Activated CD8-positive, alpha-beta T cell treated with anti-CD3 and anti-CD28 coated beads for 36 hours (primary cell): ENCODE data around the gene FILIP1. TPM values are rescaled to one million over a fixed set of nuclear protein-coding genes. Genes with fewer than 3 reads are reported as not detected.

ENCODE experiments used
- ATAC-seq: fragments of 200-7000 bp; cut with Tn5 transposase; one replicate; pipeline ENCODE4 v1.10.0; 2021; ENCODE audit warnings: mild to moderate bottlenecking, moderate library complexity
- CTCF ChIA-PET: fragments of 350-600 bp; sonication (Branson Sonifier 250); formaldehyde crosslinking; loops from one replicate; lab custom pipeline; 2021; ENCODE audit warnings: antibody characterized with exemption; lab: Charles Lee
- POLR2A ChIA-PET: fragments of 350-600 bp; sonication (Branson Sonifier 250); formaldehyde crosslinking; loops from one replicate; lab custom pipeline; 2021; ENCODE audit warnings: antibody characterized with exemption; lab: Charles Lee
- DNase-seq: peaks from one replicate; pipeline ENCODE4 v3.0.0-alpha.2; 2020
- H3K27ac Mint-ChIP-seq: one replicate; pipeline ENCODE4 v1.8.0; 2021; ENCODE audit warnings: mild to moderate bottlenecking, mixed read lengths
- H3K27me3 Mint-ChIP-seq: one replicate; pipeline ENCODE4 v1.8.0; 2021; ENCODE audit warnings: mixed read lengths
- H3K36me3 Mint-ChIP-seq: one replicate; pipeline ENCODE4 v1.8.0; 2021; ENCODE audit warnings: low read depth, mixed read lengths
- H3K4me1 Mint-ChIP-seq: one replicate; pipeline ENCODE4 v1.8.0; 2021; ENCODE audit warnings: low read depth, mixed read lengths
- H3K4me3 Mint-ChIP-seq: one replicate; pipeline ENCODE4 v1.8.0; 2021; ENCODE audit warnings: mild to moderate bottlenecking, moderate library complexity, mixed read lengths
- H3K9me3 Mint-ChIP-seq: one replicate; pipeline ENCODE4 v1.8.0; 2021; ENCODE audit warnings: mixed read lengths
- intact Hi-C: fragments of 100-400 bp; cut with micrococcal nuclease; formaldehyde crosslinking; loops from one replicate; pipeline ENCODE4 v1.10.0; 2022
- total RNA-seq, 2 experiments: library from RNA; stranded (reverse); gene quantifications; one replicate each; pipeline ENCODE4 v1.2.3, GENCODE V29; 2021
- TF ChIP-seq, protein P1 (sequence below): fragments of 200-600 bp; IDR thresholded peaks from one replicate; pipeline ENCODE4 v1.8.0; 2022; ENCODE audit warnings: antibody characterized with exemption, mild to moderate bottlenecking

FILIP1 gene
- total RNA-seq, 2 experiments from 2014 or later = 0.07 TPM; not detected in 1

DNA sequence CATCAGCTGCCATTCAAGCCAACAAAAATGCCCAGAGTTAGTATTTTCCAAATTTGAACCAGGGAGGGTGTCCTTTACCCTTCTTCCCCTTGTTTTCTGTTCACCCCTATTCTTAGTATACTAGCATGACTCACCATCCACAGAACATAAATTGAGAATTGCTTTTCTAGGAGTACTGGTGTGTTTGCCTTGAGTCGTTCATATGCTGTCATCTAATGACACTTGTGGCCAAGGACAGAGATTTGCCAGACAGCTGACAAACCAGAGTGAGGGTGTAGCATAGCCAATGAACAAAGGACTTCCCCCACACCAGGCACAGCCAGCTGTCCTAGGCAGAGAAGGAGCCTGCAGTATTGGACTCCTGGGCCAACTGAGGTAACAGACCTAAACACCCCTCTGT is 62.2 kb downstream of the FILIP1 start:
- CTCF ChIA-PET = no interaction called here
- no peak overlapping the region for H3K27ac Mint-ChIP-seq
- peak; percentile 77 for ATAC-seq
- TF ChIP-seq, protein P1, sequence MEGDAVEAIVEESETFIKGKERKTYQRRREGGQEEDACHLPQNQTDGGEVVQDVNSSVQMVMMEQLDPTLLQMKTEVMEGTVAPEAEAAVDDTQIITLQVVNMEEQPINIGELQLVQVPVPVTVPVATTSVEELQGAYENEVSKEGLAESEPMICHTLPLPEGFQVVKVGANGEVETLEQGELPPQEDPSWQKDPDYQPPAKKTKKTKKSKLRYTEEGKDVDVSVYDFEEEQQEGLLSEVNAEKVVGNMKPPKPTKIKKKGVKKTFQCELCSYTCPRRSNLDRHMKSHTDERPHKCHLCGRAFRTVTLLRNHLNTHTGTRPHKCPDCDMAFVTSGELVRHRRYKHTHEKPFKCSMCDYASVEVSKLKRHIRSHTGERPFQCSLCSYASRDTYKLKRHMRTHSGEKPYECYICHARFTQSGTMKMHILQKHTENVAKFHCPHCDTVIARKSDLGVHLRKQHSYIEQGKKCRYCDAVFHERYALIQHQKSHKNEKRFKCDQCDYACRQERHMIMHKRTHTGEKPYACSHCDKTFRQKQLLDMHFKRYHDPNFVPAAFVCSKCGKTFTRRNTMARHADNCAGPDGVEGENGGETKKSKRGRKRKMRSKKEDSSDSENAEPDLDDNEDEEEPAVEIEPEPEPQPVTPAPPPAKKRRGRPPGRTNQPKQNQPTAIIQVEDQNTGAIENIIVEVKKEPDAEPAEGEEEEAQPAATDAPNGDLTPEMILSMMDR = no peak
- no peaks in the 10 kb centered on the region for H3K4me1 Mint-ChIP-seq
- DNase-seq = peak; percentile 6
- H3K27me3 Mint-ChIP-seq = peaks cover 16% of the 10 kb centered on the region
- POLR2A ChIA-PET = no interaction called here
- no peaks in the 10 kb centered on the region for H3K36me3 Mint-ChIP-seq
- intact Hi-C loops = no loop called here
- H3K4me3 Mint-ChIP-seq = no peak overlapping the region
- H3K9me3 Mint-ChIP-seq = peaks cover 3% of the 10 kb centered on the region

DNA sequence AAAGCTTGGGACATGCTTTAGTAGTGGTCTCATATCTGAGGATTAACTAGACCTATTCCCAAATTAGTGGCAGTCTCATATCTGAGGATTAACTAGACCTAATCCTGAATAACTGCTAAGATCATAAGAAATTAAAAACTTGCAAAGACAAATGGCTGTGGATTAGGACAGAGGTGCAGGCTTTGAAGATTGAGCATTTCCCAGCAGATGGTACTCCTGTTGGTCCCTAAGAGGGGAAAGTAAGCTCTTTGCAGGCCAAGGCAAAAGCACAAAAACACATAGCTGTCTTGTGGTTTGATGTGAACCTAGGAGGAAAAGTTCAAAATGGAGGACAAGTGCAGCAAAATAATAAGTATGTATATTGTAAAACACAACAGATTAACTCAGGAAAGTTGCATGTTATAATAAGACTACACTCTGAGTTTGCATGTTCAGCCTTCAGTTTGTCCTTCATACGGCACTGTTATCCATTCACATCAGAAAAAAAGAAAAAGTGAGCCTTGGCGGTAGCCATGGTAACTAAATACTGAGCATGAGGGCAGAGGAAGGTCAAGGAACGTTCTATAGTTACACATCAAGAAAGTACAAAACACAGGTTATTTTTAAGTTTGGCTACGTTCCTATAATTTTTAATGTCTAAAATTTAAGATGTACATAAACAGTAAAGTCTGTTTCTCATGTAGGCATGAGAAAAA is 62.8 kb downstream of the FILIP1 start:
- DNase-seq (no peak), ATAC-seq (no peak)
- peaks cover 15% of the 10 kb centered on the region for H3K27me3 Mint-ChIP-seq
- H3K4me3 Mint-ChIP-seq = no peak overlapping the region
- POLR2A ChIA-PET = interaction anchor here (0.7 kb wide), 1 partner anchor 1196 kb away, joined by 3 read pairs; no protein-coding TSS in a partner anchor
- H3K27ac Mint-ChIP-seq = no peak overlapping the region
- H3K9me3 Mint-ChIP-seq = peaks cover 3% of the 10 kb centered on the region
- intact Hi-C loops = no loop called here
- H3K4me1 Mint-ChIP-seq = no peaks in the 10 kb centered on the region
- H3K36me3 Mint-ChIP-seq = no peaks in the 10 kb centered on the region
- TF ChIP-seq, protein P1 = no peak
- CTCF ChIA-PET = no interaction called here

DNA sequence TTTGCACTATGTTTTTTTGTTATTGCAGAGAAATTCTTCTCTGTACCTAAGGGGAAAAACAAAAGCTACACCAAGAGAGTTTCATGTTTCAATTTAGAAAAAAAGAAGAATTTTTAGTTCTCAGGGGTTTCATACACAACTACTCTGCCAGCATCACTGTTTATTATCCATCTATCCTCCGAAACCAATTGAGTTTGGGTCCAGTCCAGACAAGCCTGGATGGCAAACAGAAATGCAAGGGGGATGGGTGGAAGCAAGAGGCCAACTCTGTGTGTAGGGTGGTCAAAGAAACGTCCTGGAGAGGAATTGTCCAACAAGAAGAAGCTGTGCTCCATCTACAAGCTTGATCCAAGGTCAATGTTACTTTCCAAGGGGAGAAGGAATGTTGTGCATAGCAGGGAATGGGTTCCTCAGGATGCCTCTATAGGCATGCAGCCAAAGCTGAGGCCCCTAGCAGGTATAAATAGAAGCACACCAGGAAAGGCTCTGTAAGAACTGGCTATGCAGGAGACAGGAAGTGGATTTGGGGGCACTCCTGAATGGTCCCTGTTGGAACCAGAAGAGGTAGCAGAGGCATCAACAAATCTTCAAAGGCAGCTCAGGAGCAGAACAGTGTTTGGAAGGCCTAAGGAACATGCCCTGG is 64.4 kb downstream of the FILIP1 start:
- no peaks in the 10 kb centered on the region for H3K36me3 Mint-ChIP-seq
- TF ChIP-seq, protein P1 = no peak
- peaks cover 3% of the 10 kb centered on the region for H3K9me3 Mint-ChIP-seq
- H3K4me3 Mint-ChIP-seq = no peak overlapping the region
- no peak overlapping the region for H3K27ac Mint-ChIP-seq
- POLR2A ChIA-PET = no interaction called here
- peaks cover 10% of the 10 kb centered on the region for H3K4me1 Mint-ChIP-seq
- ATAC-seq (no peak), DNase-seq (no peak)
- intact Hi-C loops = no loop called here
- CTCF ChIA-PET = interaction anchor here (1.0 to 1.5 kb wide), 2 partner anchors 12 to 163 kb away, joined by 3 read pairs; no protein-coding TSS in a partner anchor
- peaks cover 13% of the 10 kb centered on the region for H3K27me3 Mint-ChIP-seq

DNA sequence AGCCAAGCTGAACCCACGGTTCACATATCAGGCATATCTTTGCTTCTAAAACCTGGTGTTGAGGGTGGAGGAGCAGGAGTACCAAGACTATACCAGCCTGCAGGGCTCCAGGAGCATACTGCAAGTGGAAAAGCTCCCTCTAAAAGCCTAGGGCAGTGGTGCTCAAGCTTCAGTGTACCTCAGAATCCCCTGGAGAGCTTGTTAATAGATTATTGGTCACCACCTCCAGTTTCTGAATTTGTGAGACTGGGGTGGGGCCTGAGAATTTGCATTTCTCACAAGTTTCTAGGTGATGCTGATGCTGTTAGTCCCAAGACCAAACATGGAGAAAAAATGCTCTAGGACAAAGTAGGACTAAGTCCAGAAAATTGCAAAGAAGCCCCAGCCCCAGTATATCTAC is 65.4 kb downstream of the FILIP1 start:
- ChIA-PET CTCF (interaction anchor here (1.0 kb wide), 1 partner anchor 162 kb away, joined by 3 read pairs; no protein-coding TSS in a partner anchor), POLR2A (no interaction called here)
- ATAC-seq (no peak), DNase-seq (no peak)
- no peak overlapping the region for H3K27ac Mint-ChIP-seq
- no peaks in the 10 kb centered on the region for H3K36me3 Mint-ChIP-seq
- intact Hi-C loops = no loop called here
- TF ChIP-seq, protein P1 = no peak
- H3K9me3 Mint-ChIP-seq = peaks cover 3% of the 10 kb centered on the region
- H3K4me1 Mint-ChIP-seq = peaks cover 10% of the 10 kb centered on the region
- no peak overlapping the region for H3K4me3 Mint-ChIP-seq
- H3K27me3 Mint-ChIP-seq = peaks cover 10% of the 10 kb centered on the region

DNA sequence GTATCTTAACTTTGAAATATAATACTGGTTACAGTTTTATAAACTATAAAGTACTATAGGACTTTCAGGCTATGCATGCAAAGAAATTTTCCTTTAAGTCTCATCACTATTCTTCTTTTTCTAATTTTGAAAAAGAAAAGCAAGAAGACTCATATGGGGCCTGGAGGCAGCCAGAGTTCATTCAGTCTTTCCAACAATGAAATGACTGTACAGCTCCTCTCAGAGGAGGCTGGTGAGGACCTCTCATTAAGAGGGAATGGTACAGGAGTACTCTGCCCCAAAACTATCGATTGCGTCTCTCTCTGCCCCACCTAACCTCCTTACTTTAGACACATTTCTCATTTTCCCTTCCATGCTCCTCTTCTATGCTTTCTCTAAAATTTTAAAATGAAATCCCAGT is 66.3 kb downstream of the FILIP1 start:
- no peak overlapping the region for H3K4me3 Mint-ChIP-seq
- H3K4me1 Mint-ChIP-seq = peaks cover 10% of the 10 kb centered on the region
- ChIA-PET CTCF (no interaction called here), POLR2A (no interaction called here)
- DNase-seq (no peak), ATAC-seq (no peak)
- no peaks in the 10 kb centered on the region for H3K9me3 Mint-ChIP-seq
- TF ChIP-seq, protein P1 = no peak
- H3K36me3 Mint-ChIP-seq = no peaks in the 10 kb centered on the region
- intact Hi-C loops = no loop called here
- H3K27ac Mint-ChIP-seq = no peak overlapping the region
- H3K27me3 Mint-ChIP-seq = peaks cover 10% of the 10 kb centered on the region
